Measurements from ENCODE around the gene SLC29A3. TPM values are rescaled to one million over a fixed set of nuclear protein-coding genes. Genes with fewer than 3 reads are reported as not detected.

SLC29A3 gene
- total RNA-seq, 2 experiments from 2014 or later = 2.9 to 3.3 TPM

DNA sequence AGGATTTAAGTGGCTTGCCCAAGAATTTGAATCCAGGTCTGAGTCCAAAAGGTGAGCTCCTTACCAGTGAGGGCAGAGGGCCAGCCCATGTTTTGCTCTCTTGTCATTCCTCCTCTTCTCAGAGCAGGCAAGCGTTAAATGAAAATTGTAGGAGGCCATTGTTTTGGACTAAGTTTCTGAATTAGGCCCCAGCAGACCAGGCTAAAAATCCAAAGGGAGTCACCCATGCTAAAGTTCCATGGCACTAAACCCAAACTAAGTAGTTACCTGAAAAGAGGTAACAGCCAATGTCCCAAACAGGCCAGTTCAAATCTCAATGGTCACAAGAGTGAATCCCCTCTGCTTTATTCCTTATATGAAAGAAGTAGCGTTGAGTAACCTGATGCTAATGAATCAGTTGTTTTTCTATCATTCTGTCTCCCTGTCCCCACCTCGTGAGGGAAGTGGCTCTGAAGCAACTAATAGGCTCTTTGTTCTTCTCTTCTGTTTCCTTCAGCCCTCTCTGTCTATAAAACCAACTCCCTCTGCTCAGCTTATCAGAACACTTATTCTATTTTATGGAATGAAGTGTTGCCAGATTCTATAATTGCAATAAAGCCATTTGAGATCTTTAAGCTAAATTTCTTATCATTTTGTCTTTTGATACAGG, 60.2 kb downstream of the SLC29A3 start:
- intact Hi-C loops (cut with micrococcal nuclease) = loop anchor here (5.0 kb wide), 1 partner anchor 62 kb away; the partner anchor contains the start of gene SLC29A3
- POLR2A ChIA-PET = interaction anchor here (0.6 to 1.2 kb wide), 2 partner anchors 141 to 152 kb away, joined by 3 read pairs; no protein-coding TSS in a partner anchor
- H3K27me3 Mint-ChIP-seq = no peaks in the 10 kb centered on the region

GRCh38 chr10:71380841-71381240, 61.8 kb downstream of the SLC29A3 start:
- CTCF ChIA-PET = interaction anchor here (0.7 to 6.3 kb wide), 8 partner anchors 8 to 327 kb away, joined by 3 to 60 read pairs (median 6); partner anchors contain the start of gene CDH23
- Mint-ChIP-seq H3K4me3 (no peak overlapping the region), H3K4me1 (ENCODE audit: low read depth) (peaks cover 5% of the 10 kb centered on the region), H3K27ac (no peak overlapping the region), H3K27me3 (no peaks in the 10 kb centered on the region), H3K9me3 (no peaks in the 10 kb centered on the region), H3K36me3 (ENCODE audit: low read depth) (no peaks in the 10 kb centered on the region)
- intact Hi-C loops (cut with micrococcal nuclease) = loop anchor here (10.0 kb wide), 1 partner anchor 324 kb away; no protein-coding TSS in a partner anchor
- ATAC-seq = no peak
- no peak for DNase-seq
- TF ChIP-seq, protein P1, sequence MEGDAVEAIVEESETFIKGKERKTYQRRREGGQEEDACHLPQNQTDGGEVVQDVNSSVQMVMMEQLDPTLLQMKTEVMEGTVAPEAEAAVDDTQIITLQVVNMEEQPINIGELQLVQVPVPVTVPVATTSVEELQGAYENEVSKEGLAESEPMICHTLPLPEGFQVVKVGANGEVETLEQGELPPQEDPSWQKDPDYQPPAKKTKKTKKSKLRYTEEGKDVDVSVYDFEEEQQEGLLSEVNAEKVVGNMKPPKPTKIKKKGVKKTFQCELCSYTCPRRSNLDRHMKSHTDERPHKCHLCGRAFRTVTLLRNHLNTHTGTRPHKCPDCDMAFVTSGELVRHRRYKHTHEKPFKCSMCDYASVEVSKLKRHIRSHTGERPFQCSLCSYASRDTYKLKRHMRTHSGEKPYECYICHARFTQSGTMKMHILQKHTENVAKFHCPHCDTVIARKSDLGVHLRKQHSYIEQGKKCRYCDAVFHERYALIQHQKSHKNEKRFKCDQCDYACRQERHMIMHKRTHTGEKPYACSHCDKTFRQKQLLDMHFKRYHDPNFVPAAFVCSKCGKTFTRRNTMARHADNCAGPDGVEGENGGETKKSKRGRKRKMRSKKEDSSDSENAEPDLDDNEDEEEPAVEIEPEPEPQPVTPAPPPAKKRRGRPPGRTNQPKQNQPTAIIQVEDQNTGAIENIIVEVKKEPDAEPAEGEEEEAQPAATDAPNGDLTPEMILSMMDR (IDR thresholded peaks at IDR 0.05) = no peak
- POLR2A ChIA-PET = interaction anchor here (0.6 kb wide), 1 partner anchor 446 kb away, joined by 3 read pairs; no protein-coding TSS in a partner anchor

More for the DNA sequence above, 60.2 kb downstream of the SLC29A3 start:
- Mint-ChIP-seq H3K4me1 (ENCODE audit: low read depth) (peaks cover 8% of the 10 kb centered on the region), H3K4me3 (no peak overlapping the region), H3K27ac (no peak overlapping the region), H3K36me3 (ENCODE audit: low read depth) (no peaks in the 10 kb centered on the region), H3K9me3 (no peaks in the 10 kb centered on the region)
- ATAC-seq (no peak), DNase-seq (no peak)
- CTCF ChIA-PET = interaction anchor here (1.2 to 4.6 kb wide), 8 partner anchors 10 to 517 kb away, joined by 3 to 19 read pairs (median 6); partner anchors contain the start of gene CDH23
- TF ChIP-seq, protein P1 (IDR thresholded peaks at IDR 0.05) = no peak

DNA sequence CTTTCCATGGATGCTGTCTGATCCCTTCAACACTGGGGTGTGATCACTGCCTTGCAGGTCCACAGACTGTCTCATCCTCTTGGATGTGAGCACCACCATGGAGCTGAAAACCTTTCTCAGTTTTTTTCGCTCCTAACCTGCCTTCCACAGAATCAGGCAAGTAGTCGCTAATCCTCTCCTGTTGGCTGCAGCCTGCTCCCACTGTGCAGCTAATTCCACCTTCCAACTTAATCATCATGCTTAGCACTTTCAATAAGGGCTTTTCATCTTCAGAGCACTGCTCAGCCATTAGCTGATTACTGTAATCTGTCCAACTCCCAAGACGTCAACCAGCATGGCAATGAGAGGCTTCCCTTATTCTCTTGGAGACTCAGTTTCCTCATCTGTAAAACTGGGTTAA, 62.6 kb downstream of the SLC29A3 start:
- H3K36me3 Mint-ChIP-seq (ENCODE audit: low read depth) = no peaks in the 10 kb centered on the region
- H3K4me1 Mint-ChIP-seq (ENCODE audit: low read depth) = peaks cover 4% of the 10 kb centered on the region
- no peak overlapping the region for H3K27ac Mint-ChIP-seq
- TF ChIP-seq, protein P1 (IDR thresholded peaks at IDR 0.05) = no peak
- no peak for ATAC-seq
- no peaks in the 10 kb centered on the region for H3K27me3 Mint-ChIP-seq
- ChIA-PET POLR2A (no interaction called here), CTCF (interaction anchor here (0.8 to 6.3 kb wide), 9 partner anchors 9 to 327 kb away, joined by 3 to 60 read pairs (median 3); partner anchors contain the start of gene CDH23)
- no peak overlapping the region for H3K4me3 Mint-ChIP-seq
- no peaks in the 10 kb centered on the region for H3K9me3 Mint-ChIP-seq
- DNase-seq = no peak
- intact Hi-C loops (cut with micrococcal nuclease) = loop anchor here (10.0 kb wide), 1 partner anchor 323 kb away; no protein-coding TSS in a partner anchor

GRCh38 chr10:71382028-71382427, 63.0 kb downstream of the SLC29A3 start:
- no peaks in the 10 kb centered on the region for H3K27me3 Mint-ChIP-seq
- ChIA-PET CTCF (interaction anchor here (0.8 to 6.3 kb wide), 12 partner anchors 8 to 326 kb away, joined by 3 to 60 read pairs (median 4); partner anchors contain the start of gene CDH23), POLR2A (no interaction called here)
- no peaks in the 10 kb centered on the region for H3K9me3 Mint-ChIP-seq
- DNase-seq (no peak), ATAC-seq (no peak)
- no peak overlapping the region for H3K4me3 Mint-ChIP-seq
- H3K36me3 Mint-ChIP-seq (ENCODE audit: low read depth) = no peaks in the 10 kb centered on the region
- intact Hi-C loops (cut with micrococcal nuclease) = loop anchor here (10.0 kb wide), 1 partner anchor 323 kb away; no protein-coding TSS in a partner anchor
- TF ChIP-seq, protein P1 (IDR thresholded peaks at IDR 0.05) = no peak
- H3K4me1 Mint-ChIP-seq (ENCODE audit: low read depth) = peaks cover 4% of the 10 kb centered on the region
- H3K27ac Mint-ChIP-seq = no peak overlapping the region

DNA sequence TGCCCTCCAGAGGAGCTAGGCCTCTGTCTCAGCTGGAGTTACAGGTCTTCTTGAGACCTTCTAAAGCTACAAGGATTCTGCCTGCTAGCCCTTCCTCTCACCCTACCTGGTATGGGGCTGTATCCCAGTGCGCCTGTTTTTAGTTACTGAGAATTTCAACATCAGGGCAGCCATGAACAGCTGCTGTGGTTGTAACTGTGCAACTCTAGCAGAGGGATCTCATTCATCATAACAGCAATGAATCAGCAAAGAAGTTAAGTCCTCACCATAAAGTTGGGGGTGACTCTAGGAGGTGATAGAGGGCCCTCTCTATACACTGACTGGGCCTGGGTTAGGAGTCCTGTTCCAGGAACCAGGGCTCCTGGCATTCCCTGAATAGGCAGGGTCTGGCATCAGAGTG, 63.7 kb downstream of the SLC29A3 start:
- H3K9me3 Mint-ChIP-seq = no peaks in the 10 kb centered on the region
- intact Hi-C loops (cut with micrococcal nuclease) = loop anchor here (10.0 kb wide), 1 partner anchor 322 kb away; no protein-coding TSS in a partner anchor
- no peak overlapping the region for H3K27ac Mint-ChIP-seq
- H3K4me3 Mint-ChIP-seq = no peak overlapping the region
- peaks cover under 1% of the 10 kb centered on the region for H3K4me1 Mint-ChIP-seq (ENCODE audit: low read depth)
- DNase-seq (no peak), ATAC-seq (no peak)
- TF ChIP-seq, protein P1 (IDR thresholded peaks at IDR 0.05) = no peak
- H3K36me3 Mint-ChIP-seq (ENCODE audit: low read depth) = no peaks in the 10 kb centered on the region
- H3K27me3 Mint-ChIP-seq = no peaks in the 10 kb centered on the region
- POLR2A ChIA-PET = no interaction called here
- CTCF ChIA-PET = interaction anchor here (1.4 to 6.3 kb wide), 8 partner anchors 11 to 326 kb away, joined by 3 to 60 read pairs (median 7); partner anchors contain the start of gene CDH23

Data from activated CD8-positive, alpha-beta T cell treated with anti-CD3 and anti-CD28 coated beads for 36 hours (primary cell).